Lower lobe of right lung (tissue), 2 donors: ENCODE data around the gene MYH16. TPM values are rescaled to one million over a fixed set of nuclear protein-coding genes. Genes with fewer than 3 reads are reported as not detected.

Experiments used
- ATAC-seq, 2 donors: fragments of 200-7000 bp; cut with Tn5 transposase; one replicate each; pipeline ENCODE4 v1.9.1; 2020 to 2022; ENCODE audit warnings: mild to moderate bottlenecking in 2 of 2, moderate library complexity in 2 of 2
- DNase-seq: peaks from one replicate; pipeline ENCODE4 v3.0.0-alpha.2; 2020
- H3K27ac ChIP-seq: fragments of 200-600 bp; one replicate; pipeline ENCODE4 v1.8.0; 2022
- H3K27me3 ChIP-seq: fragments of 200-600 bp; one replicate; pipeline ENCODE4 v1.8.0; 2022; ENCODE audit warnings: low read depth
- H3K36me3 ChIP-seq: fragments of 200-600 bp; one replicate; pipeline ENCODE4 v1.8.0; 2022; ENCODE audit warnings: mild to moderate bottlenecking
- H3K4me1 ChIP-seq: fragments of 200-600 bp; one replicate; pipeline ENCODE4 v1.8.0; 2022
- H3K4me3 ChIP-seq: fragments of 200-600 bp; one replicate; pipeline ENCODE4 v1.8.0; 2022; ENCODE audit warnings: mild to moderate bottlenecking
- H3K9me3 ChIP-seq: fragments of 200-600 bp; one replicate; pipeline ENCODE4 v1.8.0; 2022
- intact Hi-C: fragments of 100-400 bp; cut with DNase I; formaldehyde crosslinking; loops from one replicate; pipeline ENCODE4 v1.11.0; 2022
- total RNA-seq: library from RNA; stranded (reverse); fragmentation: NEBNext Ultra II Directional; extraction: Animal tissue kit (Norgen Biotek cat#: 25700); gene quantifications from one replicate; pipeline ENCODE4 v1.2.1, GENCODE V29; 2021
- TF ChIP-seq, protein P1 (sequence below): fragments of 200-600 bp; IDR thresholded peaks from one replicate; pipeline ENCODE4 v1.8.0; 2022; ENCODE audit warnings: antibody characterized with exemption, mild to moderate bottlenecking
- donor health status: DM: no; HTN: yes; CAD: no; lungs with severe emphysema.

The MYH16 gene
- total RNA-seq, 1 donor from 2014 or later = not detected

DNA sequence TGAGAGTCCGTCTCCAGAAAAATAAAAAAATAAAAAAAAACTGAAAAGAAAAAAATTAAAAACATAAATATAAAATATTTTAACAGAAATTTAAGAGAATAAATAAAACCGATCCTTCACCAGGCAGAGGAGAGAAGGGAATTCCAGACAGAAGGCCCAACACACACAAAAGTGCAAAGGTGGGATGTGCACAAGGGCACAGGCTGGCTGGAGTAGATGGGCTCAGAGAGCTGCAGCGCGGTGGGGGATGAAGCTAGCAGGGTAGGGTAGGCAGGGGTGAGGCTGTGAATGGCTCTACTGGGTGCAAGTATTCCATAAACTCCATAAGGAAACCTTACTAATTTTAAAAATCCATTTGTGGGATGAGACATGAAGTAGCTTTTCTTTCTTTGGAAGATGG lies 37.4 kb downstream of the MYH16 start:
- intact Hi-C loops = loop anchor here (10.0 kb wide), 1 partner anchor 265 kb away; no protein-coding TSS in a partner anchor
- H3K9me3 ChIP-seq = no peaks in the 10 kb centered on the region
- TF ChIP-seq, protein P1, sequence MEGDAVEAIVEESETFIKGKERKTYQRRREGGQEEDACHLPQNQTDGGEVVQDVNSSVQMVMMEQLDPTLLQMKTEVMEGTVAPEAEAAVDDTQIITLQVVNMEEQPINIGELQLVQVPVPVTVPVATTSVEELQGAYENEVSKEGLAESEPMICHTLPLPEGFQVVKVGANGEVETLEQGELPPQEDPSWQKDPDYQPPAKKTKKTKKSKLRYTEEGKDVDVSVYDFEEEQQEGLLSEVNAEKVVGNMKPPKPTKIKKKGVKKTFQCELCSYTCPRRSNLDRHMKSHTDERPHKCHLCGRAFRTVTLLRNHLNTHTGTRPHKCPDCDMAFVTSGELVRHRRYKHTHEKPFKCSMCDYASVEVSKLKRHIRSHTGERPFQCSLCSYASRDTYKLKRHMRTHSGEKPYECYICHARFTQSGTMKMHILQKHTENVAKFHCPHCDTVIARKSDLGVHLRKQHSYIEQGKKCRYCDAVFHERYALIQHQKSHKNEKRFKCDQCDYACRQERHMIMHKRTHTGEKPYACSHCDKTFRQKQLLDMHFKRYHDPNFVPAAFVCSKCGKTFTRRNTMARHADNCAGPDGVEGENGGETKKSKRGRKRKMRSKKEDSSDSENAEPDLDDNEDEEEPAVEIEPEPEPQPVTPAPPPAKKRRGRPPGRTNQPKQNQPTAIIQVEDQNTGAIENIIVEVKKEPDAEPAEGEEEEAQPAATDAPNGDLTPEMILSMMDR = no peak
- ATAC-seq = no peak
- peaks cover 10% of the 10 kb centered on the region for H3K4me1 ChIP-seq
- no peaks in the 10 kb centered on the region for H3K36me3 ChIP-seq
- H3K27me3 ChIP-seq = no peaks in the 10 kb centered on the region
- no peak overlapping the region for H3K4me3 ChIP-seq
- no peak overlapping the region for H3K27ac ChIP-seq
- no peak for DNase-seq

DNA sequence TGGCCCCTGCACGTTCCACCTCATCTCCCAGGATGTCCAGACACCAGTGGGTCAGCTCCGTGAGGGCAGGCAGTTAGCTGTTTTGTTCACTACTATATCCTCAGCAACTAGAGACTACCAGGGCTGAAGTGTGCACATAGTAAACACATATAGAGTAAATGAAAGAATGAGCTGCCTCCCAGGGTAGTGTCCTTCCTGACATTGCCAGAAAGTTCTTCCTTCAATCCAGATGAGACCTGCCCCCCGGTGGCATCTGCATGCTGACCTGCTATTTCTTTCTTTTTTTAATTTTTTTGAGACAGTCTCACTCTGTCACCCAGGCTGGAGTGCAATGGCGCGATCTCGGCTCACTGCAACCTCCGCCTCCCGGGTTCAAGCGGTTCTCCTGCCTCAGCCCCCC lies 39.1 kb downstream of the MYH16 start:
- no peaks in the 10 kb centered on the region for H3K36me3 ChIP-seq
- ATAC-seq = no peak

DNA sequence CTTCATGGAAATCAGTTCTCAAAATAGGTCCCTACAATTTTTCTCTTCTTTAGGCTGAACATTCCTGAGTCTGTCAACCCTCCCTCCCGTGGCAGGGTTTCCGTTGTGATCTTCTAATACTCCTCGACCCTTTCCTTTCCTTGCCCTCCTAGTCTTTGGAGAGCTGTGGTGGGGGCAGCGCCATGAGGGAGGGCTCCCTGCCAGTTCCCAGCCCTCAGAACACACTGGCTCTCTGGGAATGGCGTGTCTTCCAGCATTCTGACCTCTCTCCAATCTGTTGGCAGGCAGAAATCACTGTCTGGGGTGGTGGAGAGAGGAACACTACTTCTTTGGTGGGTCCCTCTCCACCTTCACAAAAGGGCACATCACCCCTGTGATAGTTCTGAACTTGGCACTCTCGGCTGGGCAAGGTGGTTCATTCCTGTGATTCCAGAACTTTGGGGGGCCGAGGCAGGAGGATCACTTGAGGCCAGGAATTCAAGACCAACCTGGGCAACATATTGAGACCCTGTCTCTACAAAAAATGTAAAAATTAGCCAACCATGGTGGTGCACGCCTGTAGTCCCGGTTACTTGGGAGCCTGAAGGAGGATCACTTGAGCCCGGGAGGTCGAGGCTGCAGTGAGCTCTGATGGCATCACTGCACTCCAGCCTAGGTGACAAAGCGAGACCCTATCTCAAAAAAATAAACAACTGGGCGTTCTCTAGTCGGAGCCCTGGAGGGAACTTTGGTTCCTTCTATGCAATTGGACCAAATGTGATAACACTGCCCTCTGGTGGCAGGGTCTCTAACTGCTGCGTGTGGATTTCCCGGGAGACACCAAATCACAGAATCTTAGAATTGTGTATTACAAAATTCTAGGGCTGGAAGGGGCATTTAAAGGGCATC lies 39.9 kb downstream of the MYH16 start:
- Histone ChIP-seq H3K4me1 (peaks cover 10% of the 10 kb centered on the region), H3K27me3 (no peaks in the 10 kb centered on the region), H3K4me3 (no peak overlapping the region), H3K9me3 (no peaks in the 10 kb centered on the region), H3K27ac (no peak overlapping the region), H3K36me3 (no peaks in the 10 kb centered on the region)
- DNase-seq (peak; percentile 64), ATAC-seq (peak; percentile 84 to 87)
- TF ChIP-seq, protein P1 = peak; percentile 92
- intact Hi-C loops = loop anchor here (10.0 kb wide), 1 partner anchor 268 kb away; no protein-coding TSS in a partner anchor

More for the DNA sequence above, 39.1 kb downstream of the MYH16 start:
- TF ChIP-seq, protein P1 = no peak
- H3K27ac ChIP-seq = no peak overlapping the region
- no peaks in the 10 kb centered on the region for H3K9me3 ChIP-seq
- peaks cover 10% of the 10 kb centered on the region for H3K4me1 ChIP-seq
- DNase-seq = no peak
- intact Hi-C loops = loop anchor here (10.0 kb wide), 1 partner anchor 267 kb away; no protein-coding TSS in a partner anchor
- H3K4me3 ChIP-seq = no peak overlapping the region
- no peaks in the 10 kb centered on the region for H3K27me3 ChIP-seq

DNA sequence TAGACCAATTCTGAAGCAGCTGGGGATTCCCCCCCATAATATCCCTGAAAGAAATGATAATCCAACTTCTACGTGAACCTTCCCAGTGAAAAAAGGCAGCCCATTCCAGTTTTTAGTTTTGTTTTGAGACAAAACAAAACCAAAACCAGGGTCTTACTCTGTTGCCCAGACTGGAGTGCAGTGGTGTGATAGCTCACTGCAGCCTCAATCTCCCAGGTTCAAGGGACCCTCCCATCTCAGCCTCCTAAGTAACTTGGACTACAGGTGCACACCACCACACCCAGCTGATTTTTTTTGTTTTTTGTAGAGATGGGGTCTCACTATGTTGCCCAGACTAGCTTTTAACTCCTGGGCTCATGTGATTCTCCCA lies 40.5 kb downstream of the MYH16 start:
- intact Hi-C loops = loop anchor here (10.0 kb wide), 1 partner anchor 268 kb away; no protein-coding TSS in a partner anchor

DNA sequence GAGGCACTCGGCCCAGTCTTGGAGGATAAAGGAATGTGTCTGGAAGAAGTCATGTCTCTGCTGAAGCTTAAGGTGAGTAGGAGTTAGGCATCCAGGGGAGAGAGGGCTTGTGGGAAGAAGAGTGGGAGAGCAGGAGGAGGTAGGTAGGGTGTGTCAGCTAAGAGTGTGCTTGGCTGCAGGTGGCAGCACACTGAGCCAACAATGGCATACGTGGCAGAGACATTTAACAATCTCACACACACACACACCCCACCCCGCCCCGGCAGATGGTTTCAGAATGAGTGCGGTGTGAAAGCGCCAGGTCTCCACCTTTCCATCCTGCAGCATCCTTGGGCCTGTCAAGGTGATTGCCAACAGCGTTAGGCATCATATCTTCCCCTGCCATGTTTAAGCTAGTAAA lies 41.9 kb downstream of the MYH16 start:
- H3K36me3 ChIP-seq = no peaks in the 10 kb centered on the region
- ATAC-seq = peak; percentile 61 to 62
- TF ChIP-seq, protein P1 = no peak
- no peak overlapping the region for H3K27ac ChIP-seq
- H3K27me3 ChIP-seq = no peaks in the 10 kb centered on the region
- DNase-seq = no peak
- H3K4me1 ChIP-seq = peaks cover 10% of the 10 kb centered on the region
- H3K9me3 ChIP-seq = no peaks in the 10 kb centered on the region
- intact Hi-C loops = loop anchor here (10.0 kb wide), 1 partner anchor 270 kb away; no protein-coding TSS in a partner anchor
- no peak overlapping the region for H3K4me3 ChIP-seq

More for the DNA sequence above, 40.5 kb downstream of the MYH16 start:
- DNase-seq = no peak
- Histone ChIP-seq H3K27me3 (no peaks in the 10 kb centered on the region), H3K4me1 (peaks cover 10% of the 10 kb centered on the region), H3K4me3 (no peak overlapping the region), H3K36me3 (no peaks in the 10 kb centered on the region), H3K27ac (no peak overlapping the region), H3K9me3 (no peaks in the 10 kb centered on the region)
- TF ChIP-seq, protein P1 = peak; percentile 3
- ATAC-seq = peak in 1 of 2 donors; percentile 11
